Subcutaneous adipose tissue (tissue), 4 donors: ENCODE measurements around the gene HLA-DQB1. TPM values are rescaled to one million over a fixed set of nuclear protein-coding genes. Genes with fewer than 3 reads are reported as not detected.

Experiments used
- total RNA-seq, 4 donors: library from RNA; depleted of rRNA; stranded (reverse); fragments of >200 nt; gene quantifications; one replicate each; pipeline ENCODE4 v1.1.0, GENCODE V29; 2016
- TF ChIP-seq, protein P1 (sequence below): fragments of 450-650 bp; IDR thresholded peaks from one replicate; pipeline ENCODE4 v1.5.1; 2016; ENCODE audit warnings: low read depth, mild to moderate bottlenecking, control low read depth, antibody characterized with exemption, moderate library complexity

The HLA-DQB1 gene
- 10 to 100 TPM in 2 of 4 donors, 1 to 10 TPM in 2; 2.8 to 15.8 (median 7.5) TPM for total RNA-seq

DNA sequence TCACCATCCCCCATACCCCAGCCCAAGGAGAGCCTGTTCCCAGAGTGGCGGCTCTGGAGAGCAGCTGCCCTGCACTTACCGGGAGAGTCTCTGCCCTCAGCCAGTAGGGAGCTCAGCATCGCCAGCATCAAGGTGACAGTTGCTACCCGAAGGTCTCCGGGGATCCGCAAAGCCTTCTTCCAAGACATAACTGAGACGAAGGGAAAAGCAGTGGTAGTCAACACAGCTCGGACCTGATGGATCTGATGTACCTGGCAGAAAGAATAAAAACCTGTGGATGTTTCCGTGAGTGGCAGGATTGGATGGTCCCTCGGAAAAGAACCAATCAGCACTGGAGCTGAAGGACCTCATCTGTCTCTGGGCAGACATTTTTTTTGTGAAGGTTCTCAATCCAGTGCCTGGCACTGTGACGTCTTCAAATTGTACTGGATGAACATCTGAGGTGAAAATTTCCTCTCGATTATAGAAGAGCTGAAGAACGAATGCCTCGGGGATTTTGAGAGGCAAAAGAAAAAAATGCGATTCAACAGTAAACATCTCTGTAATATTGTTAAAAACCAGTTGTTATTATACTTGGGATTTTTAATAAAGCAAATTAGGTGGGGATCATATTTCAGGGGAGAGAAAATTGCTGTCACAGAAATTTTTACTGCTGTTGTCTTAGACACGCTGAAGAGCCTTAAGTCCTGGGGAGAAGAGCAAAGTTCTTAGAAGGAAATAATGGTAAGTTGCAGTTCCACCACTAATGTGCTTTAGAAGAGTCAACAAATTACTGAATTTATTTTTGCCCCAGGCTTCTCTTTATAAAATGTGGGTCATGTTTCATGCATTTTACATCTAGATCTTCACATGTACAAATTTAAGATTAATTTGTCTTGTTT lies at the start of gene HLA-DQB1:
TSS of gene HLA-DQB1 (minus strand) at position 238 of the 881 bp plus-strand sequence. CDS start at position 188, 50 bp downstream.
- TF ChIP-seq, protein P1, sequence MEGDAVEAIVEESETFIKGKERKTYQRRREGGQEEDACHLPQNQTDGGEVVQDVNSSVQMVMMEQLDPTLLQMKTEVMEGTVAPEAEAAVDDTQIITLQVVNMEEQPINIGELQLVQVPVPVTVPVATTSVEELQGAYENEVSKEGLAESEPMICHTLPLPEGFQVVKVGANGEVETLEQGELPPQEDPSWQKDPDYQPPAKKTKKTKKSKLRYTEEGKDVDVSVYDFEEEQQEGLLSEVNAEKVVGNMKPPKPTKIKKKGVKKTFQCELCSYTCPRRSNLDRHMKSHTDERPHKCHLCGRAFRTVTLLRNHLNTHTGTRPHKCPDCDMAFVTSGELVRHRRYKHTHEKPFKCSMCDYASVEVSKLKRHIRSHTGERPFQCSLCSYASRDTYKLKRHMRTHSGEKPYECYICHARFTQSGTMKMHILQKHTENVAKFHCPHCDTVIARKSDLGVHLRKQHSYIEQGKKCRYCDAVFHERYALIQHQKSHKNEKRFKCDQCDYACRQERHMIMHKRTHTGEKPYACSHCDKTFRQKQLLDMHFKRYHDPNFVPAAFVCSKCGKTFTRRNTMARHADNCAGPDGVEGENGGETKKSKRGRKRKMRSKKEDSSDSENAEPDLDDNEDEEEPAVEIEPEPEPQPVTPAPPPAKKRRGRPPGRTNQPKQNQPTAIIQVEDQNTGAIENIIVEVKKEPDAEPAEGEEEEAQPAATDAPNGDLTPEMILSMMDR: no peak

DNA sequence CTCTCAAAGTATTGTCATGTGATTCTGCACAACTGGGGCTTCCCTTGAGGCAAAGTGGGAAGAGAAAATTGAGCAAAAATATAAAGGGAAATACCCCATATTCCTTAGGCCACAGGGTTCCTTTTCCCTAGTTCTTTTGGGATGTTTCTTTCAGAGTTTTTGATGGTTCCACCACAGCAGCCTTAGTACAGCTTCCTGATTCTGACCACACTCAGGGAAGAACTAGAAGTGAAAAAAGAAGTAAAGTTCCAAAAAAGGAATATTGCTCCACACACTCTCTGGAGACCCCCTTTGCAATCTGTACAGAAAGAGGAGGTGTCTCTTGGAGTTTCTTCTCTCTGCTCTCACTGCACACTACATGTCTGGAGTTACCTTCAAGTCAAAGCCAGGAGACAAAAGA lies 46.8 kb upstream of the HLA-DQB1 start:
- TF ChIP-seq, protein P1: no peak

DNA sequence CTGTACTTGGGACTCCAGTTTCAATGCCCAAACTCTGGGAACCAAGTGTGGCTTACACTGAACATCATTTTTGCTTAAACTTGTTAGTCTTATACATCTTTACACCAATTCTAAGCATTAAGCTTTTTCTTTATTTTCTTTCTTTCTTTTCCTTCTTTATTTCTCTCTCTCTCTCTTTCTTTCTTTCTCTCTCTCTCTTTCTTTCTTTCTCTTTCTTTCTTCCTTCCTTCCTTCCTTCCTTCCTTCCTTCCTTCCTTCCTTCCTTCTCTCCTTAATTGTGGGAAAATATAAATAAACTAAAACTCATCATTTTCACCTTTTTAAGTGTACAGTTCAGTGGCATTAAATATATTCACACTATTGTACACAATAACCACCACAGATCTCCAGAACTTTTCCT lies 43.2 kb upstream of the HLA-DQB1 start:
- TF ChIP-seq, protein P1: no peak

DNA sequence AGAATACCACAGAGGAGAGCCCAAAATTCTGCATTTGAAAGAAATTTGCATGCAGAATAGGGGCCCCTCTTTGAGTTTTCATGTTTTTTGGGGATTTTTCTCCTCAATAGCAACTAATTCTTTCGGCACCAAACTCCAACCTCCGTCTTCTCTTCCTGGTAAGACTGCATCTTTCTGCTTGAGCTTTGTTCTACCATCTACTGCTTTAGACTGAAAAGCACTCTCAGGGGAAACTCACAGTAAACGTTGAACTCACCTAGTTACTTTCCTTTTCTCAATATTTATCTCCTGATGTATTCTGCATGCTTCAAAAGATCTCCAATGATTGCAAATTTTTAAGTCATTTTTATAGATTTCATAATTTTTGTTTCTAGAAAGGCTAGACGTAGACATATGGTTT lies 36.9 kb upstream of the HLA-DQB1 start:
- TF ChIP-seq, protein P1: no peak

DNA sequence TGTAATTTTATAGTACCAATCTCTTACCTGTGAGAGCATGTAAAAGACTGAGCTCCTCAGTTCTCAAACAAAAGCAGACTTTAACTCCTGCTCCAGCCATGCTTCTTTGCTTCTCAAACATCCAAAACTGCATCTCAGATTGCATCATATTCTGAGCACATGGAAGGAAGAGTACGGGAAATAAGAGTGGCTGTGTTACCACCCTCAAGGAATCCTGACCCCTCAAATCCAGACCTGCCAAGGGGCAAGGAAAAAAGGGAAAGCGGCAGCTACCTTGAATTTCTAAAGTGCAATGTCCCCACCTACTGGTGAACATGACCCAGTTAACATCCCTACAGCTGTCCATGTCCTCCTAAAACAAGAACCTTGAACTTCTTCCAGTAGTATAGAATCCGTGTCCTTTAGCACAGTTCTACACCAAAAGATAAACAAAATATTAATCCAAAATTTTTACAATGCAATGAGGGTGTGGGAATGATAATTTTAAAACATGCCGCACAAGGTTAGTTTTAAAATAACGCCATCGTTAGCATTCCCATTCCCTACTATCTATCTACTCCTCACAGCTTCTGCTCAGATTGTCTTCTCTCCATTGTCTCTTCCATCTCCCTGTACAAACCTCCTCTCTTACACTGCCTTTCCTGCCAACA lies 34.1 kb upstream of the HLA-DQB1 start:
- TF ChIP-seq, protein P1: no peak

DNA sequence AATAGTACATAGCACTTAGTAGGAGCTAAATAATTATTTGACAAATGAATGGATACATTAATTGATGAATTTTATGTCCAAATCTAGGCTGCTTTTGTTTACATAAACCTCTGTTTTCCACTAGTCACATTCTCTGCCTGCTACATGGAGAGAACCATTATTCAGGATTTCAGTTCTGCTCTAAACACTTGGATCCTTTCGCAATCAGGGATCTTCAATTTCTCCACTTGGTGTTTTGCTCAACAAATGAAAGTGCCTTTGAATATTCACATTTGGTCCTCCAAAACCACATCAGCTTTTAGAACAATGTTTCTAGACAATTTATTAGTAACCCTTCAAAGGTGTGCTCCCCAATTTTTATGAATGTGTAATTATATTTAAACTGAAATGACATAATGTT lies 30.6 kb upstream of the HLA-DQB1 start:
- TF ChIP-seq, protein P1: no peak

DNA sequence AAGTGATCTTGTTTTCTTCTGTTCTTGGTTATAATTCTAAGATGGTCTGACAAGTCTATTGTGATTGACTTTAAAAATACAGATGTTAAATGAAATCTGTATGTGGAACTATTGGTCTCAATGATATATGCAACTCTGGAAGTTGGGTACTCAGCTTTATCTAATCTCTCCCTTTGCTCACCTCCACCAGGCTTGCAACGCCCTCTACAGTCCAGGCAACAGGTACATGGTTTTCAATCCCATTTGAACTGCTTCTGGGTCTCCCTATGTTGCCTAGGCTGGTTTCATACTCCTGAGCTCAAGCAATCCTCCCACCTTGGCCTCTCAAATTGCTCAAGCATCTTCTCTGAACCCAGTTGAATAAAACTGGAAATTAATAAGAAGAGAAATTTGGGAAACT lies 25.6 kb upstream of the HLA-DQB1 start:
- TF ChIP-seq, protein P1: no peak
